ENCODE measurements around the gene AS3MT.

DNA sequence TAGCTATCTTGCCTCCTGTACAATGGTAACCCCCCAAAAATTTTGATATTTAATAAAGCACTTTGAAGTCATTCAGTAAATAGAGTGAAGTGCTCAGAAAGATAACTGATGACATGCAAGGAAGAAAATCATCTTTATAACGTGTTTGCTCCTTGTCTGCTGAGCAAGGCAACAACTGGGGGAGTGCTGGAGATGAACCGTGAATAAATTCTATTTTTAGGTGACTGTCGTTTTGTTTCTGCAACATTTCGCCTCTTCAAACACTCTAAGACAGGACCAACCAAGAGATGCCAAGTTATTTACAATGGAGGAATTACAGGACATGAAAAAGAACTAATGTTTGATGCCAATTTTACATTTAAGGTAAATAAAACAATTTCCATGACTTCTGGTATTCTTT, 9.4 kb downstream of the AS3MT start:
- TF ChIP-seq, protein P1, sequence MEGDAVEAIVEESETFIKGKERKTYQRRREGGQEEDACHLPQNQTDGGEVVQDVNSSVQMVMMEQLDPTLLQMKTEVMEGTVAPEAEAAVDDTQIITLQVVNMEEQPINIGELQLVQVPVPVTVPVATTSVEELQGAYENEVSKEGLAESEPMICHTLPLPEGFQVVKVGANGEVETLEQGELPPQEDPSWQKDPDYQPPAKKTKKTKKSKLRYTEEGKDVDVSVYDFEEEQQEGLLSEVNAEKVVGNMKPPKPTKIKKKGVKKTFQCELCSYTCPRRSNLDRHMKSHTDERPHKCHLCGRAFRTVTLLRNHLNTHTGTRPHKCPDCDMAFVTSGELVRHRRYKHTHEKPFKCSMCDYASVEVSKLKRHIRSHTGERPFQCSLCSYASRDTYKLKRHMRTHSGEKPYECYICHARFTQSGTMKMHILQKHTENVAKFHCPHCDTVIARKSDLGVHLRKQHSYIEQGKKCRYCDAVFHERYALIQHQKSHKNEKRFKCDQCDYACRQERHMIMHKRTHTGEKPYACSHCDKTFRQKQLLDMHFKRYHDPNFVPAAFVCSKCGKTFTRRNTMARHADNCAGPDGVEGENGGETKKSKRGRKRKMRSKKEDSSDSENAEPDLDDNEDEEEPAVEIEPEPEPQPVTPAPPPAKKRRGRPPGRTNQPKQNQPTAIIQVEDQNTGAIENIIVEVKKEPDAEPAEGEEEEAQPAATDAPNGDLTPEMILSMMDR (IDR thresholded peaks at IDR 0.05): no peak
- TF ChIP-seq EP300 (IDR thresholded peaks at IDR 0.05) (no peak), POLR2A (IDR thresholded peaks at IDR 0.05) (no peak)

All from gastroesophageal sphincter (tissue), 3 donors.